ENCODE results near the gene SH2B3. TPM values are rescaled to one million over a fixed set of nuclear protein-coding genes. Genes with fewer than 3 reads are reported as not detected.
A peak's percentile ranks its signal among the peaks of the same experiment; 100 is the strongest.

The SH2B3 gene
- polyA plus RNA-seq, 6 donors from 2014 or later: 3.6 to 10.4 (median 4.5) TPM

- DNase-seq (no peak), ATAC-seq (ENCODE audit: low read depth in 2 of 2) (no peak)
- Mint-ChIP-seq H3K9me3 (no peaks in the 10 kb centered on the region), H3K4me1 (peaks cover 67 to 93% (median 89%) of the 10 kb centered on the region in 3 donors), H3K4me3 (peak overlapping the region in 2 of 8 donors; percentile 34 to 73), H3K36me3 (no peaks in the 10 kb centered on the region), H3K27ac (peak overlapping the region in 4 of 6 donors; percentile 53 to 98 (median 82)), H3K27me3 (no peaks in the 10 kb centered on the region)
Observed at GRCh38 chr12:111440631-111441030, 34.9 kb downstream of the SH2B3 start.

DNA sequence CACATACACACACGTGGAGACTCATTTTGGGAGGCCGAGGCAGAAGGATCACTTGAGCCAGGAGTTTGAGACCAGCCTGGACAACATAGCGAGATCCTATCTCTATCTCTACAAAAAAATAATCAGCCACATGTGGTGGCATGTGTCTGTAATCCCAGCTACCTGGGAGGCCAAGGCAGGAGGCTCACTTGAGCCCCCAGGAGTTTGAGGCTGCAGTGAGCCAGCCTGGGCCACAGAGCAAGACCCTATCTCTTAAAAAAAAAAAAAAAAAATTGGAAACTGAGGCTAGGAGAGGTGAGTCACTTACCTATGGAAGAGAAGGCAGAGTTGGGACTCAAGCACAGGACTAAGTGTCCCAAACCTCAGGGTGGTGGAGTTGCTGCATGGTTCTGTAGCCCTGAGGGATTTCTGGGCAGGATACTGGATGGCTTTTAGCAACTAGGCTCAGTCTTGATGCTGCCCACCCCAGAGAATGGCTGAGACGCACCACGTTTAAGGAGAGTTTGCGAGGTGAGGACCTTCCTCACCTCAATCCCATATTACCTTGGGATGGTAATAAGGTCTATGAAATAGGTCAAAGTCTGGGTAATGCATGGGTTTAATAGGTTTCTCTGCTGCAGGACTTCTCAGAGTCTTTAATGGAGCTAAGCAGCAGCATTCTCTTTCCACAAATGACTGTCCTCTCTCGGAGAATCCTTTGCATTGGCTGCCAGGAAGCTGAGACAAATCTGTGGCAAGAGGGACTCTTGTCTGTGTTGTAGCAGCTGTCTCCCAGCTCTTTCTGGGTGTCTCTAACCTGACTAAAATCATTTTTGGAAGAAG, 35.6 kb downstream of the SH2B3 start:
- Mint-ChIP-seq H3K4me1 (peaks cover 67 to 93% (median 89%) of the 10 kb centered on the region in 3 donors), H3K4me3 (no peak overlapping the region), H3K27ac (peak overlapping the region in 4 of 6 donors; percentile 41 to 98 (median 65)), H3K9me3 (no peaks in the 10 kb centered on the region), H3K27me3 (no peaks in the 10 kb centered on the region), H3K36me3 (no peaks in the 10 kb centered on the region)
- no peak for ATAC-seq (ENCODE audit: low read depth in 2 of 2)
- no peak for DNase-seq

DNA sequence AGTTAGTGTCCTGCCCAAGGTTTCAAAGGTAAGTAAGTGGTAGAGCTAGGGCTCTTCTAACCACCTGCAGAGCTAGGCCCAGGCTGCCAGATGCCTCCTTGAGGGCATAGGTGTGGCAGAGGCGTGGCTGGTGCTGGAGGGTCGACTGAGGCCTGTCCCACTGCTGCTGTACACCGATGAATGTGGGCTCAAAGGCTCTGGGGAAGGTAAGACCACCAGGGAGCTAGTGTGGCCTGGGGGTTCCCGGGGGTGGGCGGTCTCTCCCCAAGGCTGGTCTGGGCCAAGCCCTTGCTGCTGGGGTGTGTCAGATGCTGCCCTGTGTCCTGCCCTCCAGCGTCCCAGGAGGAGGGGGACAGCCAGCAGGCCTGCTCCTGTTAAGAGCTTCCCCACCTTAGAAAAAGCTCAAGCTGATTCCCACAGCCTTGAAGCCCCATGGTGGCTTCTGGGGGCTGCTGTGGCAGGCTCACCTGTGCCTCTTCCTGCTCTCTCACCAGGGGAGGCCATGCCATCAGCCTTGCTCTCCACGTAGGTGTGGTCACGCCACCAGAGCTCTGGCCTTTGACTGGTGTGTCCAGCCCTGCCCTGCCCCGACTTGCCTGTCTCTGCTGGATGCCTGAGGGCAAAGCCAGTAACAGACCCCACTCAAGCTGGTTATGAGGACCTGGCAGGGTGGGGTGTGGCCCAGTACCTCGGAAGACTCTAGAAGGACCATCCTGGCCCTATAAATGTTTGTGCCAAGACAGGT, 36.8 kb downstream of the SH2B3 start:
- H3K4me3 Mint-ChIP-seq: peak overlapping the region in 3 of 8 donors; percentile 6 to 52 (median 28)
- DNase-seq (no peak), ATAC-seq (ENCODE audit: low read depth in 2 of 2) (no peak)
- no peaks in the 10 kb centered on the region for H3K9me3 Mint-ChIP-seq
- no peaks in the 10 kb centered on the region for H3K27me3 Mint-ChIP-seq
- no peaks in the 10 kb centered on the region for H3K36me3 Mint-ChIP-seq
- peaks cover 62 to 88% (median 81%) of the 10 kb centered on the region in 3 donors for H3K4me1 Mint-ChIP-seq
- peak overlapping the region; percentile 51 to 92 (median 83) for H3K27ac Mint-ChIP-seq

DNA sequence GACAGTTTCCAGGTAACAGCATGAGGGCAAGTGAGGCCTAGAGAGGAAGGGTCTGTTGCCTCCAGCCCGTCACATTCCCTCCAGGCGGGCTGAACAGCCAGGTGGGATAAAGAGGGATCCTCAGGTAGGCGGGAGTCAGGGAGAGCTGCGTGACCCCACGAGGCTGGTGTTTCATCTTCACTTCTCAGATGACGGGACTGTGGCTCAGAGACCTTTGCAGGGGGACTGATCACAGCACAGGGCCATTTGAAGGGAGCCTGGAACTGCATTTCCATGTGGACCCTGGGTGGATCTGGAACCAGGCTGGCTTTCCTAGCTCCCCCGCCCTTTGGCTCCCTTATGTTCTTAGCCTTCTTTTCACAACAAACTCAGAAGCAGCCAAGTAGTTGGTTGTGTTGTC, 37.4 kb downstream of the SH2B3 start:
- peaks cover 0 to 5% of the 10 kb centered on the region in 2 donors for H3K36me3 Mint-ChIP-seq
- peak overlapping the region; percentile 51 to 92 (median 78) for H3K27ac Mint-ChIP-seq
- peaks cover 60 to 85% (median 79%) of the 10 kb centered on the region in 3 donors for H3K4me1 Mint-ChIP-seq
- DNase-seq (no peak), ATAC-seq (ENCODE audit: low read depth in 2 of 2) (no peak)
- H3K4me3 Mint-ChIP-seq: peak overlapping the region in 5 of 8 donors; percentile 22 to 77 (median 61)
- no peaks in the 10 kb centered on the region for H3K27me3 Mint-ChIP-seq
- H3K9me3 Mint-ChIP-seq: no peaks in the 10 kb centered on the region

DNA sequence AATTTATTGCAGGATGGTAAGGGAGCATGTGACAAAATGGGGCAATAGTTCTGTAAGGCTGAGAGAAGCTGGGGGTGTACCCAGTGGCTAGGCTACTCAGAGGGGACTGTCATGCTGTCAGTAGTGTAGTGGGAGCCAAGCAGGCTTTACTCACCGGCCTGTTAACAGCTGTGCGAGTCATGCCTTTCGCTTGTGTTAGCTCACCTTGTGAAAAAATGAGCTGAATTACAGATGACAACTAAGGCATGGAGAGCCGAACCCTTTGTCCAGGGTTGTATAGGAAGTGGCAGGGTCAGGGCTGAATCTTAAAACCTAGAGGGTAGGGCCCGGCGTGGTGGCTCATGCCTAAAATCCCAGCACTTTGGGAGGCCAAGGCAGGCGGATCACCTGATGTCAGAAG, 37.9 kb downstream of the SH2B3 start:
- Mint-ChIP-seq H3K36me3 (peaks cover 0 to 7% of the 10 kb centered on the region in 2 donors), H3K27ac (peak overlapping the region; percentile 48 to 94 (median 78)), H3K4me3 (peak overlapping the region in 5 of 8 donors; percentile 8 to 62 (median 55)), H3K27me3 (no peaks in the 10 kb centered on the region), H3K4me1 (peaks cover 56 to 82% (median 76%) of the 10 kb centered on the region in 3 donors), H3K9me3 (no peaks in the 10 kb centered on the region)
- no peak for DNase-seq
- ATAC-seq (ENCODE audit: low read depth in 2 of 2): no peak

DNA sequence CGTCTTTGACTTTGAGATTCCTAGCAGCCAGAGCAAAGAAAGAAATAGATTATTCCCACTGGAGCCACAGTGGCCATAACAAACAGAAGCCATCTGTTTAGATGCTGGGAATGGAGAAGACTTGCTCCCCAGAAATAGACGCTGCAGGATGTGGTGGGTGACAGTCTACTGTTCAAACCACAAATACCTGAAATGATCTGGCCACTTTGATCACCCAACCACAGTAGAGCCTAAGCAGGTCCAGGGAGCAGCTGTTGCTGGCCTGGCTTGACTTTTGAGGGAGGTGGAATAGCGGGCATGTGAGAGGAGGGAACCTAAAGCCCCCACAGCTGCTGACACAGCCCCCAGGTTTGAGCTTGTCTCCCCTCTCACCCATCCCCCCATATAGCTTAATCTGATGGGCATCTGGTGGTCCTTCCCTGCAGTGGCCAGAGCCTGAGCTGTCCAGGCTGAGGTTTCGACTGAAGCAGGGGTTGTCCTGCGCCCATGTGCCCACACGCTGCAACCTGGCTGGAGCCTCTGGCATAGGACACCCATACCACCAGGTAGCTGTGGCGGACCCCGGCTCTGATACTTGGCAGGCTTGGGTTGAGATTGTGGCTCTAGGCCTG, 38.7 kb downstream of the SH2B3 start:
- DNase-seq (no peak), ATAC-seq (ENCODE audit: low read depth in 2 of 2) (no peak)
- Mint-ChIP-seq H3K4me3 (peak overlapping the region; percentile 41 to 85 (median 62)), H3K27ac (peak overlapping the region; percentile 91 to 97 (median 94)), H3K9me3 (no peaks in the 10 kb centered on the region), H3K27me3 (no peaks in the 10 kb centered on the region), H3K4me1 (peaks cover 59 to 76% (median 74%) of the 10 kb centered on the region in 3 donors), H3K36me3 (peaks cover 0 to 7% of the 10 kb centered on the region in 2 donors)

GRCh38 chr12:111444925-111445725, 39.4 kb downstream of the SH2B3 start:
- Mint-ChIP-seq H3K4me1 (peaks cover 60 to 78% (median 71%) of the 10 kb centered on the region in 3 donors), H3K9me3 (no peaks in the 10 kb centered on the region), H3K4me3 (peak overlapping the region; percentile 41 to 85 (median 62)), H3K36me3 (peaks cover 0 to 7% of the 10 kb centered on the region in 2 donors), H3K27ac (peak overlapping the region; percentile 92 to 97 (median 94)), H3K27me3 (no peaks in the 10 kb centered on the region)
- DNase-seq (peak; percentile 92), ATAC-seq (ENCODE audit: low read depth in 2 of 2) (peak; percentile 96)

- H3K27me3 Mint-ChIP-seq: no peaks in the 10 kb centered on the region
- H3K36me3 Mint-ChIP-seq: peaks cover 4 to 7% of the 10 kb centered on the region in 2 donors
- no peak for DNase-seq
- peak overlapping the region; percentile 24 to 97 (median 92) for H3K27ac Mint-ChIP-seq
- no peaks in the 10 kb centered on the region for H3K9me3 Mint-ChIP-seq
- H3K4me1 Mint-ChIP-seq: peaks cover 55 to 70% (median 68%) of the 10 kb centered on the region in 3 donors
- peak overlapping the region in 5 of 8 donors; percentile 19 to 62 (median 35) for H3K4me3 Mint-ChIP-seq
- no peak for ATAC-seq (ENCODE audit: low read depth in 2 of 2)
Observed at GRCh38 chr12:111445726-111446581, 40.2 kb downstream of the SH2B3 start.

GRCh38 chr12:111446631-111447570, 41.2 kb downstream of the SH2B3 start:
- ATAC-seq (ENCODE audit: low read depth in 2 of 2): no peak
- DNase-seq: no peak
- Mint-ChIP-seq H3K27ac (peak overlapping the region; percentile 15 to 92 (median 69)), H3K4me1 (peaks cover 55 to 70% (median 62%) of the 10 kb centered on the region in 3 donors), H3K36me3 (peaks cover 4 to 7% of the 10 kb centered on the region in 2 donors), H3K4me3 (peak overlapping the region in 4 of 8 donors; percentile 19 to 44 (median 25)), H3K9me3 (no peaks in the 10 kb centered on the region), H3K27me3 (no peaks in the 10 kb centered on the region)

- no peak for DNase-seq
- H3K9me3 Mint-ChIP-seq: no peaks in the 10 kb centered on the region
- ATAC-seq (ENCODE audit: low read depth in 2 of 2): no peak
- H3K27me3 Mint-ChIP-seq: no peaks in the 10 kb centered on the region
- peak overlapping the region in 4 of 6 donors; percentile 69 to 82 (median 79) for H3K27ac Mint-ChIP-seq
- H3K4me1 Mint-ChIP-seq: peaks cover 49 to 62% (median 55%) of the 10 kb centered on the region in 3 donors
- H3K36me3 Mint-ChIP-seq: peaks cover 4 to 7% of the 10 kb centered on the region in 2 donors
- no peak overlapping the region for H3K4me3 Mint-ChIP-seq
Observed at GRCh38 chr12:111447571-111448265, 42.0 kb downstream of the SH2B3 start.
